SU-DHL-6 (cell line): ENCODE results near the gene CIT.
"Not testable (repeated sequence)": the region's sequence is repeated elsewhere in the genome, so short reads cannot be mapped to it uniquely, and the experiment has no call there.

Experiments
- H2AFZ ChIP-seq: fragments of 200-600 bp; sonication (generic); 2 replicates; pipeline ENCODE4 v1.6.1; 2014; ENCODE audit warnings: low read depth, mild to moderate bottlenecking, moderate library complexity, mixed read lengths, antibody characterized with exemption, low read length; ENCODE audit not compliant: severe bottlenecking
- H3F3A ChIP-seq: fragments of 200-600 bp; shearing (Covaris generic); 2 replicates; pipeline ENCODE4 v1.6.0; 2016; ENCODE audit warnings: antibody characterized with exemption, mild to moderate bottlenecking; ENCODE audit not compliant: insufficient read depth
- H3K27ac ChIP-seq: fragments of 200-600 bp; sonication (generic); 2 replicates; pipeline ENCODE4 v1.5.1; 2016; ENCODE audit warnings: low read depth, mild to moderate bottlenecking, low read length, moderate library complexity, mixed read lengths
- H3K27me3 ChIP-seq: fragments of 200-600 bp; sonication (generic), shearing (Covaris generic); 2 replicates; pipeline ENCODE4 v1.6.0; 2014; ENCODE audit warnings: mild to moderate bottlenecking, low read length
- H3K36me3 ChIP-seq: fragments of 200-600 bp; sonication (generic); 2 replicates; pipeline ENCODE4 v1.6.1; 2014; ENCODE audit warnings: mild to moderate bottlenecking, low read length, mixed read lengths
- H3K4me2 ChIP-seq: fragments of 300-600, 200-600 bp; shearing (Covaris generic), sonication (generic); 2 replicates; pipeline ENCODE4 v1.6.0; 2014; ENCODE audit warnings: low read length, low read depth, mild to moderate bottlenecking; ENCODE audit not compliant: poor library complexity, severe bottlenecking
- H3K4me3 ChIP-seq: fragments of 200-600 bp; sonication (generic); 2 replicates; pipeline ENCODE4 v1.5.1; 2014; ENCODE audit warnings: antibody characterized with exemption, low read length, mild to moderate bottlenecking, mixed read lengths; ENCODE audit not compliant: insufficient read depth, poor library complexity, severe bottlenecking
- H3K79me2 ChIP-seq: fragments of 200-600 bp; sonication (generic); 2 replicates; pipeline ENCODE4 v1.6.1; 2014; ENCODE audit warnings: mild to moderate bottlenecking, low read length, moderate library complexity; ENCODE audit not compliant: insufficient read depth
- H3K9ac ChIP-seq: fragments of 200-600 bp; sonication (generic); 2 replicates; pipeline ENCODE4 v1.7.0; 2014; ENCODE audit warnings: mild to moderate bottlenecking, low read length
- H3K9me2 ChIP-seq: fragments of 200-600 bp; sonication (generic); replicated peaks from 2 replicates; pipeline ENCODE4 v1.6.1; 2014; ENCODE audit warnings: low read length; ENCODE audit not compliant: insufficient read depth
- H3K9me3 ChIP-seq: fragments of 200-600 bp; sonication (generic); 2 replicates; pipeline ENCODE4 v1.6.1; 2014; ENCODE audit warnings: low read length, mixed read lengths; ENCODE audit not compliant: insufficient read depth
- H4K20me1 ChIP-seq: fragments of 200-600 bp; sonication (generic); 2 replicates; pipeline ENCODE4 v1.6.1; 2014; ENCODE audit warnings: low read depth, mild to moderate bottlenecking, antibody characterized with exemption, low read length, moderate library complexity, mixed read lengths
- EZH2phosphoT487 ChIP-seq: fragments of 200-600 bp; sonication (generic), shearing (Covaris generic); conservative IDR thresholded peaks from 2 replicates; pipeline ENCODE4 v1.6.1; 2018; ENCODE audit warnings: mild to moderate bottlenecking, antibody characterized with exemption, low read length, moderate library complexity, mixed read lengths
- TF ChIP-seq, protein P1 (sequence below): fragments of 200-600 bp; sonication (generic); IDR thresholded peaks from one replicate; pipeline ENCODE4 v1.5.1; 2017; ENCODE audit warnings: antibody characterized with exemption, mild to moderate bottlenecking, low read length, moderate library complexity; ENCODE audit not compliant: insufficient read depth, poor library complexity, severe bottlenecking

CIT gene

GRCh38 chr12:119710374-119710964 lies 166.7 kb downstream of the CIT start:
- Histone ChIP-seq H3F3A (no peaks in the 10 kb centered on the region), H3K27ac (no peak overlapping the region), H2AFZ (no peak overlapping the region), H3K9me2 (no peaks in the 10 kb centered on the region), H3K9me3 (no peaks in the 10 kb centered on the region), H3K9ac (no peak overlapping the region), H3K79me2 (no peaks in the 10 kb centered on the region), H4K20me1 (no peaks in the 10 kb centered on the region), H3K36me3 (peaks cover 5% of the 10 kb centered on the region; the same call in 1 of the 2 replicates), H3K4me3 (no peak overlapping the region), H3K4me2 (no peak overlapping the region), H3K27me3 (no peaks in the 10 kb centered on the region)
- TF ChIP-seq, protein P1, sequence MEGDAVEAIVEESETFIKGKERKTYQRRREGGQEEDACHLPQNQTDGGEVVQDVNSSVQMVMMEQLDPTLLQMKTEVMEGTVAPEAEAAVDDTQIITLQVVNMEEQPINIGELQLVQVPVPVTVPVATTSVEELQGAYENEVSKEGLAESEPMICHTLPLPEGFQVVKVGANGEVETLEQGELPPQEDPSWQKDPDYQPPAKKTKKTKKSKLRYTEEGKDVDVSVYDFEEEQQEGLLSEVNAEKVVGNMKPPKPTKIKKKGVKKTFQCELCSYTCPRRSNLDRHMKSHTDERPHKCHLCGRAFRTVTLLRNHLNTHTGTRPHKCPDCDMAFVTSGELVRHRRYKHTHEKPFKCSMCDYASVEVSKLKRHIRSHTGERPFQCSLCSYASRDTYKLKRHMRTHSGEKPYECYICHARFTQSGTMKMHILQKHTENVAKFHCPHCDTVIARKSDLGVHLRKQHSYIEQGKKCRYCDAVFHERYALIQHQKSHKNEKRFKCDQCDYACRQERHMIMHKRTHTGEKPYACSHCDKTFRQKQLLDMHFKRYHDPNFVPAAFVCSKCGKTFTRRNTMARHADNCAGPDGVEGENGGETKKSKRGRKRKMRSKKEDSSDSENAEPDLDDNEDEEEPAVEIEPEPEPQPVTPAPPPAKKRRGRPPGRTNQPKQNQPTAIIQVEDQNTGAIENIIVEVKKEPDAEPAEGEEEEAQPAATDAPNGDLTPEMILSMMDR = no peak
- TF ChIP-seq EZH2phosphoT487 = no peak

DNA sequence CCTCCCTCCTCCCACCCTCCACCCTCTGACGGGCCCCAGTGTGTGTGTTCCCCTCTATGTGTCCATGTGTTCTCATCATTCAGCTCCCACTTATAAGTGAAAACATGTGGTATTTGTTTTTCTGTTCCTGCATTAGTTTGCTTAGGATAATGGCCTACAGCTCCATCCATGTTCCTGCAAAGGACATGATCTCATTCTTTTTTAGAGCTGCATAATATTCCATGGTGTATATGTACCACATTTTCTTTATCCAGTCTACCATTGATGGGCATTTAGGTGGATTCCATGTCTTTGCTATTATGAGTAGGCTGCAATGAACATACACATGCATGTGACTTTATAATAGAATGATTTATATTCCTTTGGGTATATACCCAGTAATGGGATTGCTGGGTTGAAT lies 170.7 kb downstream of the CIT start:
- H2AFZ ChIP-seq, H4K20me1 ChIP-seq, H3K27ac ChIP-seq, H3K9me3 ChIP-seq, H3K27me3 ChIP-seq, H3K36me3 ChIP-seq, H3K79me2 ChIP-seq, H3K9me2 ChIP-seq, H3K4me3 ChIP-seq, H3K9ac ChIP-seq, H3K4me2 ChIP-seq, H3F3A ChIP-seq: not testable (repeated sequence)

GRCh38 chr12:119705182-119705581 lies 171.9 kb downstream of the CIT start:
- H2AFZ ChIP-seq = no peak overlapping the region
- H3K4me3 ChIP-seq = no peak overlapping the region
- H3K9me2 ChIP-seq = no peaks in the 10 kb centered on the region
- peaks cover 5% of the 10 kb centered on the region; the same call in 1 of the 2 replicates for H3K36me3 ChIP-seq
- H3K9ac ChIP-seq = no peak overlapping the region
- H3K9me3 ChIP-seq = no peaks in the 10 kb centered on the region
- no peaks in the 10 kb centered on the region for H3F3A ChIP-seq
- TF ChIP-seq, protein P1 = no peak
- H4K20me1 ChIP-seq = no peaks in the 10 kb centered on the region
- no peaks in the 10 kb centered on the region for H3K27me3 ChIP-seq
- no peak overlapping the region for H3K27ac ChIP-seq
- no peaks in the 10 kb centered on the region for H3K79me2 ChIP-seq
- H3K4me2 ChIP-seq = no peak overlapping the region

DNA sequence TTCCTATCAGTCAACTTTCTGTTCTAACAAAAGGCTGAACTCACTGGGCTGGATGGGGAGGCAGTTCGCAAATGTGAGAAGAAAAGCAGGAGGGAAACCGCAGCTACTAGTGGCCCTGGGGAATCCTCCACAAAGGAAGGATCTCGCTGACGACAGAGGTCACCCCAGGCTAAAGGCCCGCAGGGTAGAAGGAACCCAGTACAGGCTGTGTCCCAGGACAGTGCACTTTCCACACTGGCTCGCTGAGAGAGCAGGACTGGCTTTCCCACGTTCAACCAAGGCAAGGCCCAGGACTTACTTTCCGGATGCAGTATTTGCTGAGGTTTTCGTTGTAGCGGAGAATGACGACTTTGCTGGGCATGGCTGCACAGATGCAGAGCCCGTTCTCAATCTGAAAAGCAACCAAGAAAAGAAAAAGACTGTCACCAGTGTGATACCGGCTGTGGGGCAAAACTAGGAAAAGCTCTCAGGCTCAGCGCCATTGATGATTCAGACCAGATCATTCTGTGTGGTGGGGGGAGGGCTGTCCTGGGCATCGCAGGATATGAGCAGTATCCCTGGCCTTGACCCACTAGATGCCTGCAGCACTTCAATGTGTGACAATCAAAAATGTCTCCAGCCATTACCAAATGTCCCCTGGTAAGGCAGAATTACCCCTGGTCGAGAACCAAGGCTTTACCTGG lies 172.9 kb downstream of the CIT start:
- Histone ChIP-seq H3K9me3 (no peaks in the 10 kb centered on the region), H3F3A (no peaks in the 10 kb centered on the region), H2AFZ (no peak overlapping the region), H3K36me3 (peaks cover 1% of the 10 kb centered on the region; the same call in 1 of the 2 replicates), H3K9me2 (no peaks in the 10 kb centered on the region), H3K27ac (no peak overlapping the region), H4K20me1 (no peaks in the 10 kb centered on the region), H3K9ac (no peak overlapping the region), H3K79me2 (no peaks in the 10 kb centered on the region), H3K27me3 (no peaks in the 10 kb centered on the region), H3K4me2 (no peak overlapping the region), H3K4me3 (no peak overlapping the region)
- TF ChIP-seq EZH2phosphoT487 = no peak
- TF ChIP-seq, protein P1 = no peak
